Esophagus squamous epithelium (tissue), 5 donors: Measurements from ENCODE around the gene KCNB1. TPM values are rescaled to one million over a fixed set of nuclear protein-coding genes. Genes with fewer than 3 reads are reported as not detected.
"Not testable (repeated sequence)": the region's sequence is repeated elsewhere in the genome, so short reads cannot be mapped to it uniquely, and the experiment has no call there.

Source experiments
- DNase-seq: peaks from one replicate; lab custom pipeline; 2025; lab: John Stamatoyannopoulos, UW
- H3K27ac ChIP-seq, 4 donors: fragments of 200-600 bp; sonication (generic); one replicate each; pipeline ENCODE4 v1.5.1; 2016 to 2019; ENCODE audit warnings: mild to moderate bottlenecking in 1 of 4
- H3K27me3 ChIP-seq, 4 donors: fragments of 200-600 bp; sonication (generic); 1 replicate in 3 of 4; 2 replicates in 1 of 4; pipeline versions ENCODE4 v1.5.1 to v1.6.0; 2017 to 2021; ENCODE audit warnings: antibody characterized with exemption in 1 of 4
- H3K36me3 ChIP-seq, 3 donors: fragments of 200-600 bp; sonication (generic); one replicate each; pipeline ENCODE4 v1.5.1; 2016 to 2019
- H3K4me1 ChIP-seq, 3 donors: fragments of 200-600 bp; sonication (generic); one replicate each; pipeline ENCODE4 v1.5.1; 2017 to 2019
- H3K4me3 ChIP-seq, 4 donors: fragments of 200-600 bp; sonication (generic); 1 replicate in 3 of 4; 2 replicates in 1 of 4; pipeline ENCODE4 v1.5.1; 2016 to 2019; ENCODE audit warnings: mild to moderate bottlenecking in 2 of 4, moderate library complexity in 1 of 4
- H3K9me3 ChIP-seq, 3 donors: fragments of 200-600 bp; sonication (generic); one replicate each; pipeline ENCODE4 v1.5.1; 2016 to 2019
- CTCF ChIP-seq, 6 experiments: fragments of 450-650 bp in 4 of 6; fragments of 200-600 bp in 2 of 6; sonication (generic) in 2 of 6; IDR thresholded peaks; one replicate each; pipeline ENCODE4 v1.5.1; 2016 to 2019; ENCODE audit warnings: antibody characterized with exemption in 6 of 6, mild to moderate bottlenecking in 4 of 6, moderate library complexity in 4 of 6
- POLR2A ChIP-seq, 4 donors: fragments of 450-650 bp; IDR thresholded peaks; one replicate each; pipeline ENCODE4 v1.6.1; 2017; ENCODE audit warnings: antibody characterized with exemption in 4 of 4, mild to moderate bottlenecking in 4 of 4, moderate library complexity in 3 of 4
- WGBS, 2 donors: methylation state at CpG; one replicate each; pipeline ENCODE4 v1.1.5; 2018; 5-methylcytosine and 5-hydroxymethylcytosine counted together
- intact Hi-C: fragments of 100-400 bp; cut with DNase I; formaldehyde crosslinking; loops from one replicate; pipeline ENCODE4 v1.15.0; 2022
- total RNA-seq, 4 donors: library from RNA; depleted of rRNA; stranded (reverse); fragments of >200 nt; gene quantifications; one replicate each; pipeline ENCODE4 v1.1.0, GENCODE V29; 2016
- donor health status: DM: yes; HTN: yes; CAD: no.

KCNB1 gene
- total RNA-seq, 4 donors from 2014 or later = 0.11 to 3.6 (median 1.1) TPM

GRCh38 chr20:49413677-49414076 is 68.8 kb downstream of the KCNB1 start:
- H3K27ac ChIP-seq = peak overlapping the region in 3 of 4 donors; percentile 54 to 78 (median 76)
- H3K4me1 ChIP-seq = peaks cover 0 to 32% (median 13%) of the 10 kb centered on the region in 3 donors
- peaks cover 0 to 50% (median 0%) of the 10 kb centered on the region in 4 donors for H3K27me3 ChIP-seq
- no peak for TF ChIP-seq CTCF (IDR thresholded peaks at IDR 0.05)
- no peak for TF ChIP-seq POLR2A (IDR thresholded peaks at IDR 0.05)
- no peaks in the 10 kb centered on the region for H3K36me3 ChIP-seq
- no peak overlapping the region for H3K4me3 ChIP-seq
- DNase-seq = no peak
- intact Hi-C loops = no loop called here
- H3K9me3 ChIP-seq = no peaks in the 10 kb centered on the region
- WGBS, 2 donors = 76 to 77% methylated on average over 4 of the region's 4 CpGs

- intact Hi-C loops = no loop called here
- Histone ChIP-seq H3K9me3 (no peaks in the 10 kb centered on the region), H3K4me1 (peaks cover 0 to 32% (median 13%) of the 10 kb centered on the region in 3 donors), H3K27ac (peak overlapping the region in 3 of 4 donors; percentile 54 to 78 (median 76)), H3K36me3 (no peaks in the 10 kb centered on the region), H3K4me3 (no peak overlapping the region), H3K27me3 (peaks cover 0 to 51% (median 0%) of the 10 kb centered on the region in 4 donors)
- DNase-seq = no peak
- TF ChIP-seq POLR2A (IDR thresholded peaks at IDR 0.05) = no peak
- TF ChIP-seq CTCF (IDR thresholded peaks at IDR 0.05) = no peak
- WGBS, 2 donors = 67 to 76% methylated on average over 6 of the region's 6 CpGs
Measured at GRCh38 chr20:49412953-49413352, 69.5 kb downstream of the KCNB1 start.

GRCh38 chr20:49412254-49412653 is 70.2 kb downstream of the KCNB1 start:
- peaks cover 0 to 52% (median 0%) of the 10 kb centered on the region in 4 donors for H3K27me3 ChIP-seq
- TF ChIP-seq CTCF (IDR thresholded peaks at IDR 0.05) (no peak), POLR2A (IDR thresholded peaks at IDR 0.05) (no peak)

GRCh38 chr20:49411221-49411925 is 71.1 kb downstream of the KCNB1 start:
- Histone ChIP-seq H3K9me3 (no peaks in the 10 kb centered on the region), H3K27me3 (peaks cover 0 to 57% (median 0%) of the 10 kb centered on the region in 4 donors), H3K36me3 (no peaks in the 10 kb centered on the region), H3K4me3 (no peak overlapping the region), H3K27ac (peak overlapping the region in 3 of 4 donors; percentile 45 to 78 (median 60)), H3K4me1 (peaks cover 0 to 32% (median 13%) of the 10 kb centered on the region in 3 donors)
- no peak for DNase-seq
- WGBS, 2 donors = 47 to 52% methylated on average over 10 of the region's 10 CpGs
- intact Hi-C loops = no loop called here
- TF ChIP-seq POLR2A (IDR thresholded peaks at IDR 0.05) (no peak), CTCF (IDR thresholded peaks at IDR 0.05) (no peak)

More at GRCh38 chr20:49412254-49412653, 70.2 kb downstream of the KCNB1 start:
- Histone ChIP-seq H3K9me3 (no peaks in the 10 kb centered on the region), H3K4me3 (no peak overlapping the region), H3K27ac (peak overlapping the region in 3 of 4 donors; percentile 39 to 78 (median 60)), H3K4me1 (peaks cover 0 to 32% (median 13%) of the 10 kb centered on the region in 3 donors), H3K36me3 (no peaks in the 10 kb centered on the region)
- 84 to 85% methylated on average over 4 of the region's 4 CpGs for WGBS, 2 donors
- no peak for DNase-seq
- intact Hi-C loops = no loop called here

- Histone ChIP-seq H3K27me3 (peaks cover 0 to 48% (median 0%) of the 10 kb centered on the region in 4 donors), H3K4me1 (peaks cover 0 to 24% (median 13%) of the 10 kb centered on the region in 3 donors), H3K27ac (peak overlapping the region in 3 of 4 donors; percentile 45 to 78 (median 60))
- 49 to 66% methylated on average over 3 to 5 of the region's 5 CpGs for WGBS, 2 donors
- intact Hi-C loops, H3K36me3 ChIP-seq, H3K4me3 ChIP-seq, DNase-seq, H3K9me3 ChIP-seq: not testable (repeated sequence)
Measured at GRCh38 chr20:49409975-49410621, 72.4 kb downstream of the KCNB1 start.
